Upper lobe of left lung (tissue), 6 donors: Measurements from ENCODE around the gene MIA. TPM values are rescaled to one million over a fixed set of nuclear protein-coding genes. Genes with fewer than 3 reads are reported as not detected.

Source experiments
- ATAC-seq, 2 donors: fragments of 200-7000 bp; cut with Tn5 transposase; one replicate each; pipeline ENCODE4 v1.9.1; 2022; ENCODE audit warnings: mild to moderate bottlenecking in 2 of 2, moderate library complexity in 2 of 2; ENCODE audit not compliant: low FRiP score in 2 of 2
- DNase-seq, 2 donors: peaks; one replicate each; pipeline ENCODE4 v3.0.0-alpha.2; 2019 to 2020
- H3K27ac ChIP-seq, 4 donors: fragments of 200-600 bp; sonication (generic); one replicate each; pipeline ENCODE4 v1.5.1; 2016 to 2019
- H3K27me3 ChIP-seq, 4 donors: fragments of 200-600 bp; sonication (generic); one replicate each; pipeline ENCODE4 v1.5.1; 2017 to 2019
- H3K36me3 ChIP-seq, 4 donors: fragments of 200-600 bp; sonication (generic); one replicate each; pipeline ENCODE4 v1.5.1; 2016 to 2019
- H3K4me1 ChIP-seq, 4 donors: fragments of 200-600 bp; sonication (generic); one replicate each; pipeline ENCODE4 v1.5.1; 2018 to 2019
- H3K4me3 ChIP-seq, 4 donors: fragments of 200-600 bp; sonication (generic); one replicate each; pipeline ENCODE4 v1.5.1; 2017 to 2019; ENCODE audit warnings: mild to moderate bottlenecking in 2 of 4, moderate library complexity in 1 of 4
- H3K9me3 ChIP-seq, 4 donors: fragments of 200-600 bp; sonication (generic); one replicate each; pipeline ENCODE4 v1.5.1; 2018 to 2019
- EP300 ChIP-seq, 4 donors: sonication (generic); formaldehyde crosslinking; IDR thresholded peaks; one replicate each; pipeline ENCODE4 v1.5.1; 2017; ENCODE audit warnings: antibody characterized with exemption in 4 of 4, control low read depth in 2 of 4
- POLR2A ChIP-seq, 4 donors: fragments of 450-650 bp; IDR thresholded peaks; one replicate each; pipeline ENCODE4 v1.5.1; 2016 to 2017; ENCODE audit warnings: antibody characterized with exemption in 4 of 4, mild to moderate bottlenecking in 2 of 4
- POLR2AphosphoS5 ChIP-seq, 2 donors: sonication (generic); formaldehyde crosslinking; IDR thresholded peaks; one replicate each; pipeline ENCODE4 v1.5.1; 2017; ENCODE audit warnings: antibody characterized with exemption in 2 of 2
- WGBS, 2 donors: methylation state at CpG; one replicate each; pipeline ENCODE4 v1.1.5; 2017 to 2018; 5-methylcytosine and 5-hydroxymethylcytosine counted together
- total RNA-seq, 6 donors: library from RNA; depleted of rRNA in 4 of 6; stranded (reverse); fragments of >200 nt in 4 of 6; gene quantifications; one replicate each; pipeline versions ENCODE4 v1.1.0 to v1.2.1, GENCODE V29; 2016 to 2021
- TF ChIP-seq, protein P1 (sequence below), 6 experiments: fragments of 450-650 bp in 4 of 6; fragments of 200-600 bp in 2 of 6; sonication (generic) in 2 of 6; IDR thresholded peaks; one replicate each; pipeline ENCODE4 v1.5.1; 2016 to 2019; ENCODE audit warnings: antibody characterized with exemption in 6 of 6
- donor health status: DM: no; HTN: no; CAD: no; lungs with moderate emphysema.
- donor health status: DM: no; HTN: yes; CAD: no; lungs with severe emphysema.

Gene MIA
- total RNA-seq, 6 donors from 2014 or later: 1.2 to 5.2 (median 2.1) TPM; not detected in 3

DNA sequence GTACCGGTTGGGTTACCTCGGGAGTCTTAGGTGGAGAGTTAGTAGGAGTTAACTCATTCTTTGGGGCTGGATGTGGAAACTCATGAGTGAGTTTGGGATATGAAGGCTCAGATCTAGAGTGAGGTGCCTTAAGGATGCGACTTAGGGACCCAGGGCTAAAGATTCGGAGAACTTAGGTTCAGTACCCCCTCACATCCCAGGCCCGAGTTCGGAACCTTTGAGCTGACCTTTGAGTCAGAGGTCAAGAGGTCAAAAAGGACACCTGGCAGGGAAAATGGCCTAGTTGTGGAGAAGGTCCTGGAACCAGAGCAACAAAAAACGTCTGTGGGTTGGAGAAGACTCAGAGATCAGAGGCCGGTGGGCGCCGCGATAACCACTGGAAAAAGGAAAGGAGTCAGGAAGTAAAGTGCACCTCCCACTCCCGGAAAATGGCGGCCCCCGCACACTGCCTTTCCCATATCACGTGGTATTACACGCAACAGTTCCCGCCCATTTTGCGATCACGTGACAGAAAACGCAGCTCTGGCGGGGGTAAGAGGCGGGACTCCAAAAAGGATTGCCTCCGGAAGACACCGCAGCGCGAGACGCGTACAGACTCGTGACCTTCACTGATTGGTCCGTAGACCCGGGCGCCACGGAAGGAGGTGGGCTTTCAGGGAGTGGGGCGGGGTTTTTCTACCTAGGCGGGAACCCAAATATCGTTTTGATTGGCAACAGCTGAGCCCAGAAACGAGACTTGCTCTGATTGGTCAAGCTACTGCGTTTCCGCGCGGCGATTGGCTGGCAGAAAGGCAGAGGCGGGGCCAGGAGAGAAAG, 25.1 kb upstream of the MIA start, which contains the start of gene ACTMAP:
ACTMAP (minus strand) TSS at position 420 of the 816 bp plus-strand sequence. CDS start 674 bp downstream, outside the sequence.
- Histone ChIP-seq H3K4me3 (peak within 1 kb of the TSS; percentile 60 to 84 (median 74)), H3K36me3 (peaks cover 0 to 3% (median 0%) of the 10 kb centered on the region in 4 donors), H3K4me1 (peaks cover 48 to 69% (median 57%) of the 10 kb centered on the region in 4 donors), H3K27ac (peak within 1 kb of the TSS; percentile 90 to 96 (median 93)), H3K9me3 (no peaks in the 10 kb centered on the region), H3K27me3 (no peaks in the 10 kb centered on the region)
- ATAC-seq (peak; percentile 97 to 98), DNase-seq (peak in 1 of 2 donors; percentile 100)
- WGBS, 2 donors: 0% methylated on average over 12 to 43 of the region's 43 CpGs
- TF ChIP-seq, protein P1, sequence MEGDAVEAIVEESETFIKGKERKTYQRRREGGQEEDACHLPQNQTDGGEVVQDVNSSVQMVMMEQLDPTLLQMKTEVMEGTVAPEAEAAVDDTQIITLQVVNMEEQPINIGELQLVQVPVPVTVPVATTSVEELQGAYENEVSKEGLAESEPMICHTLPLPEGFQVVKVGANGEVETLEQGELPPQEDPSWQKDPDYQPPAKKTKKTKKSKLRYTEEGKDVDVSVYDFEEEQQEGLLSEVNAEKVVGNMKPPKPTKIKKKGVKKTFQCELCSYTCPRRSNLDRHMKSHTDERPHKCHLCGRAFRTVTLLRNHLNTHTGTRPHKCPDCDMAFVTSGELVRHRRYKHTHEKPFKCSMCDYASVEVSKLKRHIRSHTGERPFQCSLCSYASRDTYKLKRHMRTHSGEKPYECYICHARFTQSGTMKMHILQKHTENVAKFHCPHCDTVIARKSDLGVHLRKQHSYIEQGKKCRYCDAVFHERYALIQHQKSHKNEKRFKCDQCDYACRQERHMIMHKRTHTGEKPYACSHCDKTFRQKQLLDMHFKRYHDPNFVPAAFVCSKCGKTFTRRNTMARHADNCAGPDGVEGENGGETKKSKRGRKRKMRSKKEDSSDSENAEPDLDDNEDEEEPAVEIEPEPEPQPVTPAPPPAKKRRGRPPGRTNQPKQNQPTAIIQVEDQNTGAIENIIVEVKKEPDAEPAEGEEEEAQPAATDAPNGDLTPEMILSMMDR (IDR thresholded peaks at IDR 0.05): no peak
- TF ChIP-seq EP300 (IDR thresholded peaks at IDR 0.05) (peak in 2 of 4 donors; percentile 12 to 59), POLR2A (IDR thresholded peaks at IDR 0.05) (peak in 2 of 4 donors; percentile 82 to 84), POLR2AphosphoS5 (IDR thresholded peaks at IDR 0.05) (peak; percentile 87 to 88)

DNA sequence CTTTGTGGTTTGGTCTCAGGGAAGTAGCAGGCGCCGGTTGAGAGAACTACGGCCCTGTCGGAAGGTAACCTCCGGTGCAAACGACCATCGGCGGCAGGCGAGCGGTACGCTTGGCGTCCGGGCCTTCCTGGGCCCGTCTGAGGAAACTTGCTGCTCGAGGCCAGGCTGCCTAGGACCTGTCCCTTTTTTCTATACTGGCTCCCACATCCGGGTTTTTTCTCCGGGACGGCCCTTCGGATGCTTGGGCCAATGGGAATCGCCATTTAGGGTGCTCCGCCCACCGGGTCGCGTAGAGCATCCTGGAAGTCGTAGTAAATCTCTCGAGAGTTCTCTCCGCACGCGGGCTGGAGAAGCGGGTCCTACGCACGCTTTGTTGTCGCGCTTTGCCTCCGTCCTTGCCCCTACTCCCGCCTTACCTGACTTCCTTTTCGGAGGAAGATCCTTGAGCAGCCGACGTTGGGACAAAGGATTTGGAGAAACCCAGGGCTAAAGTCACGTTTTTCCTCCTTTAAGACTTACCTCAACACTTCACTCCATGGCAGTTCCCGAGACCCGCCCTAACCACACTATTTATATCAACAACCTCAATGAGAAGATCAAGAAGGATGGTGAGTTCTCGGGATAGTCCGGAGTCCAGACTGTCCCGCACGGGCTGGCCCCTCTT, 24.3 kb upstream of the MIA start, which contains the start of gene SNRPA:
SNRPA (plus strand) TSS at position 330 of the 664 bp plus-strand sequence; CDS start at position 536, 206 bp downstream.
- ATAC-seq (peak; percentile 93 to 95), DNase-seq (peak; percentile 97)
- Histone ChIP-seq H3K9me3 (no peaks in the 10 kb centered on the region), H3K27ac (peak within 1 kb of the TSS; percentile 90 to 96 (median 93)), H3K36me3 (peaks cover 0 to 9% (median 0%) of the 10 kb centered on the region in 4 donors), H3K27me3 (no peaks in the 10 kb centered on the region), H3K4me1 (peaks cover 52 to 69% (median 59%) of the 10 kb centered on the region in 4 donors), H3K4me3 (peak within 1 kb of the TSS; percentile 60 to 84 (median 74))
- TF ChIP-seq POLR2AphosphoS5 (IDR thresholded peaks at IDR 0.05) (peak; percentile 71 to 90), POLR2A (IDR thresholded peaks at IDR 0.05) (peak in 3 of 4 donors; percentile 65 to 89 (median 69)), EP300 (IDR thresholded peaks at IDR 0.05) (peak in 1 of 4 donors; percentile 38)
- TF ChIP-seq, protein P1 (IDR thresholded peaks at IDR 0.05): peak in 1 of 6 experiments; percentile 9
- 1 to 3% methylated on average over 14 to 46 of the region's 46 CpGs for WGBS, 2 donors

DNA sequence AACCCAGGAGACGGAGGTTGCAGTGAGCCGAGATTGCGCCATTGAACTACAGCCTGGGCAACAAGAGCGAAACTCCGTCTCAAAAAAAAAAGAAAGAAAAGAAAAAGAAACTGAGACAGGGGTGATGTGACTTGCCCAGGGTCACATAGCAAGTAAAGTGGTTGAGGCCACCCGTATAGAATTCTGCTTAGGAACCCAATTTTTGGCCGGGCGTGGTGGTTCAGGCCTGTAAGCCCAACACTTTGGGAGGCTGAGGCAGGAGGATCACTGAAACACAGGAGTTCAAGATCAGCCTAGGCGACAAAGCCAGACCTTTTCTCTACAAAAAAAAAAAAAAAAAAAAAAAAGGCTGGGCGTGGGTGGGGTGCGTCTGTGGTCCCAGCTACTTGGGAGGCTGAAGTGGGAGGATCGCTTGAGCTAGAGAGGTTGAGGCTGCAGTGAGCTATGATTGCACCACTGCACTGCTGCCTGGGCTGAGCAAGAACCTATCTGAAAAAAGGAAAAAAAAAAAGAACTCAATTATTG, 23.0 kb upstream of the MIA start:
- TF ChIP-seq POLR2A (IDR thresholded peaks at IDR 0.05): no peak
- TF ChIP-seq, protein P1 (IDR thresholded peaks at IDR 0.05): no peak
- TF ChIP-seq POLR2AphosphoS5 (IDR thresholded peaks at IDR 0.05): no peak
- no peak for TF ChIP-seq EP300 (IDR thresholded peaks at IDR 0.05)
- peaks cover 64 to 82% (median 70%) of the 10 kb centered on the region in 4 donors for H3K4me1 ChIP-seq
- ATAC-seq (no peak), DNase-seq (no peak)
- peaks cover 0 to 20% (median 3%) of the 10 kb centered on the region in 4 donors for H3K36me3 ChIP-seq
- 74 to 76% methylated on average over 12 of the region's 12 CpGs for WGBS, 2 donors
- no peaks in the 10 kb centered on the region for H3K27me3 ChIP-seq
- H3K27ac ChIP-seq: peak overlapping the region; percentile 87 to 96 (median 90)
- peak overlapping the region; percentile 60 to 84 (median 74) for H3K4me3 ChIP-seq
- no peaks in the 10 kb centered on the region for H3K9me3 ChIP-seq

DNA sequence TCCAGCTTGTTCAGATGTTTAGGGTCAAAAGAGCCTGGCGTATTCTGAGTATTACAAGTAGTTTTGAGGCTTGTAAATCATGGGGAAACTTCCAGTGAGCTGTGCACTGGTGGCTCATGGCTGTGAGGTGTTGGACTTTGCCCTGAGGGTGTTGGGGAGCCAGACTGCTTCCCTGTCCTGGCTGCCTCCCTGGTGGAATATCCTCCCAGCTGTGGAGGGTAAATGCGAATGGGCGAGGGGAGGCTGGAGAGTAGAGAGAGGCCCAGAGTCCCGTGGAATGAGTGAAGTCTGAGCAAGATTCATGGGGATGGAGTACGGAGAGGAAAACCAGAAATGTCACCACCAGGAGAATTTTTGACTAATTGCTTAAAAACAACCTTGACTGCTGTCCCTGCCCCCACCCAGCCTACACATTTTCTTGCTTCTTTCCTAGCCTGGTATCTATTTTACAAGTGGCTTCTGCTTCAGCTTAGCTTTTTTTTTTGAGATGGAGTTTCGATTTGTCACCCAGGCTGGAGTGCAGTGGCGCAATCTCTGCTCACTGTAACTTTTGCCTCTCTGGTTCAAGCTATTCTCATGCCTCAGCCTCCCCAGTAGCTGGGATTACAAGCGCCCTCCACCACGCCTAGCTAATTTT, 20.6 kb upstream of the MIA start:
- Histone ChIP-seq H3K4me1 (peaks cover 51 to 60% (median 54%) of the 10 kb centered on the region in 4 donors), H3K4me3 (peak overlapping the region in 2 of 4 donors; percentile 17 to 29), H3K27ac (peak overlapping the region; percentile 37 to 73 (median 51)), H3K9me3 (no peaks in the 10 kb centered on the region), H3K27me3 (no peaks in the 10 kb centered on the region), H3K36me3 (peaks cover 9 to 44% (median 25%) of the 10 kb centered on the region in 4 donors)
- TF ChIP-seq POLR2A (IDR thresholded peaks at IDR 0.05): no peak
- no peak for TF ChIP-seq EP300 (IDR thresholded peaks at IDR 0.05)
- no peak for TF ChIP-seq POLR2AphosphoS5 (IDR thresholded peaks at IDR 0.05)
- TF ChIP-seq, protein P1 (IDR thresholded peaks at IDR 0.05): no peak
- no peak for ATAC-seq
- peak in 1 of 2 donors; percentile 42 for DNase-seq
- WGBS, 2 donors: 58 to 66% methylated on average over 9 of the region's 9 CpGs
